Stimulated activated CD8-positive, alpha-beta memory T cell treated with anti-CD3 and anti-CD28 coated beads, Interleukin-15, amount 100 ng/mL, for 4 hours (primary cell): Measurements from ENCODE around the gene HOXD3.

Experiments used
- DNase-seq, 2 donors: peaks; one replicate each; pipeline ENCODE4 v3.0.0-alpha.2; 2020; ENCODE audit warnings: low read depth in 2 of 2

The HOXD3 gene

GRCh38 chr2:176212276-176212675 lies 55.2 kb downstream of the HOXD3 start:
- no peak for DNase-seq

GRCh38 chr2:176213406-176213805 lies 56.3 kb downstream of the HOXD3 start:
- no peak for DNase-seq
